Transverse colon (tissue), 4 donors: ENCODE results near the gene HYAL3. TPM values are rescaled to one million over a fixed set of nuclear protein-coding genes. Genes with fewer than 3 reads are reported as not detected.
"Not testable (repeated sequence)": the region's sequence is repeated elsewhere in the genome, so short reads cannot be mapped to it uniquely, and the experiment has no call there.

ENCODE experiments used
- DNase-seq: peaks from one replicate; pipeline ENCODE4 v3.0.0-alpha.2; 2019
- H3K27ac ChIP-seq, 4 donors: fragments of 200-600 bp; sonication (generic); 2 replicates each; pipeline ENCODE4 v1.5.1; 2016 to 2018; ENCODE audit warnings: inconsistent platforms in 4 of 4
- H3K27me3 ChIP-seq: fragments of 200-600 bp; sonication (generic); 2 replicates; pipeline ENCODE4 v1.5.1; 2017; ENCODE audit warnings: inconsistent platforms
- H3K36me3 ChIP-seq, 4 donors: fragments of 200-600 bp; sonication (generic); 2 replicates each; pipeline ENCODE4 v1.5.1; 2017 to 2019; ENCODE audit warnings: inconsistent platforms in 4 of 4
- H3K4me1 ChIP-seq, 4 donors: fragments of 200-600 bp; sonication (generic); 2 replicates each; pipeline ENCODE4 v1.5.1; 2017 to 2020; ENCODE audit warnings: inconsistent platforms in 4 of 4
- H3K4me3 ChIP-seq, 4 donors: fragments of 200-600 bp; sonication (generic); 1 replicate in 1 of 4; 2 replicates in 3 of 4; pipeline versions ENCODE4 v1.5.1 to v1.6.1; 2017 to 2019; ENCODE audit warnings: inconsistent platforms in 4 of 4
- H3K9me3 ChIP-seq, 2 donors: fragments of 200-600 bp; sonication (generic); 2 replicates each; pipeline ENCODE4 v1.5.1; 2017 to 2019; ENCODE audit warnings: inconsistent platforms in 2 of 2
- EP300 ChIP-seq: sonication (generic); formaldehyde crosslinking; IDR thresholded peaks from one replicate; pipeline ENCODE4 v1.6.1; 2017; ENCODE audit warnings: antibody characterized with exemption, low read depth
- POLR2A ChIP-seq: fragments of 450-650 bp; IDR thresholded peaks from one replicate; pipeline ENCODE4 v1.6.1; 2016; ENCODE audit warnings: antibody characterized with exemption, mild to moderate bottlenecking, moderate library complexity
- POLR2AphosphoS5 ChIP-seq, 3 donors: sonication (generic); formaldehyde crosslinking; IDR thresholded peaks; one replicate each; pipeline ENCODE4 v1.6.1; 2016; ENCODE audit warnings: antibody characterized with exemption in 3 of 3
- WGBS, 2 donors: methylation state at CpG; one replicate each; pipeline ENCODE4 v1.1.5; 2018; ENCODE audit warnings: low coverage in 1 of 2; 5-methylcytosine and 5-hydroxymethylcytosine counted together
- in situ Hi-C, 4 donors: fragments of 200-750 bp; cut with MboI; loops; one replicate each; pipeline versions ENCODE4 v1.15.0 to v1.15.1; 2017; ENCODE audit warnings: low sequenced_read_pairs in 3 of 4, low pct_ligation_motif_present in 1 of 4, low pct_unique_long_range_greater_than_20kb in 1 of 4
- intact Hi-C: fragments of 100-400 bp; cut with DNase I; formaldehyde crosslinking; loops from one replicate; pipeline ENCODE4 v1.15.1; 2023; ENCODE audit warnings: low total_unique reads
- total RNA-seq, 4 donors: library from RNA; depleted of rRNA; stranded (reverse); fragments of >200 nt; gene quantifications; one replicate each; pipeline ENCODE4 v1.1.0, GENCODE V29; 2016
- TF ChIP-seq, protein P1 (sequence below), 5 experiments: fragments of 200-600 bp in 3 of 5; fragments of 450-650 bp in 2 of 5; sonication (generic) in 3 of 5; IDR thresholded peaks; 1 replicate in 2 of 5; 2 replicates in 3 of 5; pipeline ENCODE4 v1.5.1; 2016 to 2017; ENCODE audit warnings: antibody characterized with exemption in 5 of 5, inconsistent platforms in 3 of 5, mild to moderate bottlenecking in 2 of 5, moderate library complexity in 1 of 5

HYAL3 gene
- total RNA-seq, 4 donors from 2014 or later = 0.79 to 11.2 (median 3.8) TPM

DNA sequence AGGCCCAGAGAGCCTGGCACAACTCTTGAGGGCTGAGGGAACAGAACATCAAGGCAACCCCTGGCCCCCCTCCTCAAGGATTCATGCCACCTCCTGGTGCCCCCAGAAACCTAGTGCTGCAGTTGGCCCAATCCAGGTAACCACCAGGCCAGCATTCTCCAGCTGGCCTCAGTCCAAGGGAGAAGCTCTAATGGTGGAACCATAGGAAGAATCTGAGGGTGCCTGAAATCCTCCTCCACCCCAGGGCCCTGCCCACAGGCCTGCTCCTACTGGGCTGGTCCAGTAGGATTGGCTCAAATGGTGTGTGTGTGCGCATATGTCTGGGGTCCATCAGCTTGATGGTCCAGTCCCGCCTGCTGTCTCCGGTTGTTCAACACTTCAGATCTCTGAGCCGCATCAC lies 15.6 kb upstream of the HYAL3 start:
- intact Hi-C loops (no loop called here), in situ Hi-C loops (no loop called here)
- 100% methylated on average over 4 of the region's 4 CpGs; no CpG with 5 or more reads in 1 of the 2 donors for WGBS, 2 donors
- Histone ChIP-seq H3K9me3 (no peaks in the 10 kb centered on the region), H3K27me3 (no peaks in the 10 kb centered on the region), H3K4me3 (no peak overlapping the region), H3K4me1 (peaks cover 25 to 37% (median 37%) of the 10 kb centered on the region in 4 donors), H3K36me3 (no peaks in the 10 kb centered on the region), H3K27ac (no peak overlapping the region)
- DNase-seq = no peak
- TF ChIP-seq EP300 (no peak), POLR2A (no peak), POLR2AphosphoS5 (IDR thresholded peaks at IDR 0.05) (no peak)
- TF ChIP-seq, protein P1, sequence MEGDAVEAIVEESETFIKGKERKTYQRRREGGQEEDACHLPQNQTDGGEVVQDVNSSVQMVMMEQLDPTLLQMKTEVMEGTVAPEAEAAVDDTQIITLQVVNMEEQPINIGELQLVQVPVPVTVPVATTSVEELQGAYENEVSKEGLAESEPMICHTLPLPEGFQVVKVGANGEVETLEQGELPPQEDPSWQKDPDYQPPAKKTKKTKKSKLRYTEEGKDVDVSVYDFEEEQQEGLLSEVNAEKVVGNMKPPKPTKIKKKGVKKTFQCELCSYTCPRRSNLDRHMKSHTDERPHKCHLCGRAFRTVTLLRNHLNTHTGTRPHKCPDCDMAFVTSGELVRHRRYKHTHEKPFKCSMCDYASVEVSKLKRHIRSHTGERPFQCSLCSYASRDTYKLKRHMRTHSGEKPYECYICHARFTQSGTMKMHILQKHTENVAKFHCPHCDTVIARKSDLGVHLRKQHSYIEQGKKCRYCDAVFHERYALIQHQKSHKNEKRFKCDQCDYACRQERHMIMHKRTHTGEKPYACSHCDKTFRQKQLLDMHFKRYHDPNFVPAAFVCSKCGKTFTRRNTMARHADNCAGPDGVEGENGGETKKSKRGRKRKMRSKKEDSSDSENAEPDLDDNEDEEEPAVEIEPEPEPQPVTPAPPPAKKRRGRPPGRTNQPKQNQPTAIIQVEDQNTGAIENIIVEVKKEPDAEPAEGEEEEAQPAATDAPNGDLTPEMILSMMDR (IDR thresholded peaks at IDR 0.05) = no peak

DNA sequence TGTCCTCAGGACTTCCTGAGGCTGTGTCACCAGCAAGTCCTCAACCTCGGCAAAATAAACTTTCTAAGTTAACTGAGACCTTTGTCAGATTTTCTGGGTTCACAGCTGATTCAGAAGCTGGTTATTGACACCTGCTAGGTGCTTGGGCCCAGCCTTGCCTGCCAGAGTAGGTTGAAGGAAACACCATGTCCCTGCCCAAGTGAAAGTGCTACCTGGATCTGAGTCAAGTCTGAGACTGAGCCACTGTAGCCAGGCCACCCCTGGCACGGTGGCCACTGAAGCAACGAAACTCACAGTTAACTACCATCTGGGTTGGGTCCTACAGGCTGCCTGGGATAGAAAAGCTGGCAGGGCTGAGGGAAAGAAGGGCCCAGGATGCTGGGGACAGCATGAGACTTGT lies 15.1 kb upstream of the HYAL3 start:
- Histone ChIP-seq H3K36me3 (no peaks in the 10 kb centered on the region), H3K4me1 (peaks cover 24 to 33% (median 32%) of the 10 kb centered on the region in 4 donors), H3K27me3 (no peaks in the 10 kb centered on the region), H3K9me3 (no peaks in the 10 kb centered on the region), H3K4me3 (no peak overlapping the region), H3K27ac (no peak overlapping the region)
- intact Hi-C loops (no loop called here), in situ Hi-C loops (no loop called here)
- WGBS, 2 donors = 73% methylated on average over 3 of the region's 3 CpGs; no CpG with 5 or more reads in 1 of the 2 donors
- TF ChIP-seq POLR2A (no peak), POLR2AphosphoS5 (IDR thresholded peaks at IDR 0.05) (no peak), EP300 (no peak)
- TF ChIP-seq, protein P1 (IDR thresholded peaks at IDR 0.05) = no peak
- DNase-seq = no peak

DNA sequence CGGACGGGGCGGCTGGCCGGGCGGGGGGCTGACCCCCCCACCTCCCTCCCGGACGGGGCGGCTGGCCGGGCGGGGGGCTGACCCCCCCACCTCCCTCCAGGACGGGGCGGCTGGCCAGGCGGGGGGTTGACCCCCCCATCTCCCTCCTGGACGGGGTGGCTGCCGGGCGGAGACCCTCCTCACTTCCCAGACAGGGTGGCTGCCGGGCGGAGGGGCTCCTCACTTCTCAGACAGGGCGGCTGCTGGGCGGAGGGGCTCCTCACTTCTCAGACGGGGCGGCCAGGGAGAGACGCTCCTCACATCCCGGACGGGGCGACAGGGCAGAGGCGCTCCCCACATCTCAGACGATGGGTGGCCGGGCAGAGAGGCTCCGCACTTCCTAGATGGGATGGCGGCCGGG lies 12.8 kb upstream of the HYAL3 start:
- 92% methylated on average over 17 of the region's 32 CpGs; no CpG with 5 or more reads in 1 of the 2 donors for WGBS, 2 donors
- DNase-seq, in situ Hi-C loops, H3K4me3 ChIP-seq, intact Hi-C loops, H3K9me3 ChIP-seq, H3K36me3 ChIP-seq, H3K27me3 ChIP-seq, H3K27ac ChIP-seq: not testable (repeated sequence)
- H3K4me1 ChIP-seq = peaks cover 9 to 11% (median 10%) of the 10 kb centered on the region in 4 donors

DNA sequence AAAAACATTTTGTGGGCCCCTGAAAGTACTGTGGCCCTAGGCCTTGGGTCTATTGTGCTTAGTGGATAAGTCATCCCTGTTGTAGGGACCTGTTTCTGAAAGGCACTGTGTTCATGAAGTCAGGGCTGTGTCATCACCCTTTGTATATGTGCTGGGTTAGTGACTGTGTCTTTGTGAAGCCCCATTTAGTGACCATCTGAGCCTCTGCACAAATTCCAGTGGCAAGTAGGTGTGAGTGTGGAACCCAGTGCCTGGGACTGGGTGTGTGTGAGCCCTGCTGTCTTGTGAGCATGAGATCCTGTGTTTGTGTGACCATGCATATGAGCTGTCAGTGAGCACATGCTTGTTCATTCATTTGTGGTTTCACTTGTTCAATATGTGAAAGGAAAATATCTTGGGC lies 5.4 kb upstream of the HYAL3 start:
- intact Hi-C loops = no loop called here
- Histone ChIP-seq H3K27me3 (no peaks in the 10 kb centered on the region), H3K36me3 (no peaks in the 10 kb centered on the region), H3K4me3 (no peak overlapping the region), H3K9me3 (no peaks in the 10 kb centered on the region), H3K4me1 (peaks cover 7 to 24% (median 23%) of the 10 kb centered on the region in 4 donors), H3K27ac (no peak overlapping the region)
- DNase-seq = no peak
- TF ChIP-seq POLR2AphosphoS5 (IDR thresholded peaks at IDR 0.05) (no peak), EP300 (no peak), POLR2A (no peak)
- TF ChIP-seq, protein P1 (IDR thresholded peaks at IDR 0.05) = no peak
- in situ Hi-C loops = no loop called here
